HEK293T (cell line): ENCODE measurements around the gene PTPN3.

Experiments
- ARNT ChIP-seq: fragments of 450-650 bp; IDR thresholded peaks from 2 replicates; pipeline ENCODE4 v1.6.1; 2017; ENCODE audit warnings: mild to moderate bottlenecking
- BHLHE40 ChIP-seq: fragments of 450-650 bp; IDR thresholded peaks from 2 replicates; pipeline ENCODE4 v1.6.1; 2016; ENCODE audit warnings: mild to moderate bottlenecking, moderate library complexity, borderline replicate concordance
- FOXK2 ChIP-seq: fragments of 450-650 bp; IDR thresholded peaks from 2 replicates; pipeline ENCODE4 v1.6.1; 2016; ENCODE audit warnings: mild to moderate bottlenecking
- FOXM1 ChIP-seq: fragments of 450-650 bp; IDR thresholded peaks from 2 replicates; pipeline ENCODE4 v1.6.1; 2017; ENCODE audit warnings: mild to moderate bottlenecking, borderline replicate concordance
- LEF1 ChIP-seq: fragments of 450-650 bp; IDR thresholded peaks from 2 replicates; pipeline ENCODE4 v1.6.1; 2017; ENCODE audit warnings: mild to moderate bottlenecking, borderline replicate concordance
- SUZ12 ChIP-seq: fragments of 450-650 bp; IDR thresholded peaks from 2 replicates; pipeline ENCODE4 v1.6.1; 2016; ENCODE audit warnings: mild to moderate bottlenecking
- TARDBP ChIP-seq: fragments of 450-650 bp; IDR thresholded peaks from 2 replicates; pipeline ENCODE4 v1.6.1; 2016

DNA sequence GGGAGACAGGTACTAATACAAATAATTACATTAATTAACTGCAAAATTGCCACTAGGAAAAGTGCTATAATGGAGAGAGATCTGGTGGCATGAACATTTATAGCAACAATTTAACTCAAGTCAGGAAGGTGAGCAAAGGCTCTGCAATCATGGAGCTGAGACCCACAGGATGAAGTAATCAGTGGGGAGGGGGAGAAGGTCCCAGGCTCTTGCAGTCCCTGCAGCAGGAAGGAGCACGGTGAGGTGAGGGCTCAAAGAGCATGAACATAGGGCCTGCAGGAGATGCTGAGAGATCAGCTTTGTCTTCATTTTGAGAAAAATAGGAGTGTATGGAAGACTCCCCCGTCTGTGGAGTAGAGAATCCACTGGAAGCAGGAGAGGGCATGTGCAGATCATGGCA is 6.5 kb downstream of the PTPN3 start:
- TF ChIP-seq ARNT (no peak), SUZ12 (no peak), FOXK2 (no peak), FOXM1 (no peak), TARDBP (no peak), BHLHE40 (no peak), LEF1 (no peak)
